Fibroblast of lung (primary cell): ENCODE results near the gene RGS3. TPM values are rescaled to one million over a fixed set of nuclear protein-coding genes. Genes with fewer than 3 reads are reported as not detected.

ENCODE experiments used
- DNase-seq, 2 donors: peaks; one replicate each; pipeline versions ENCODE4 v3.0.0 to v3.0.0-alpha.2; 2010; ENCODE audit warnings: low read depth in 2 of 2
- H2AFZ ChIP-seq: 2 replicates; pipeline ENCODE4 v1.5.1; 2012; ENCODE audit warnings: low read length, control low read depth, inconsistent platforms
- H3K27ac ChIP-seq: 2 replicates; pipeline ENCODE4 v1.5.1; 2011; ENCODE audit warnings: low read length, control low read depth; ENCODE audit not compliant: insufficient read depth
- H3K27me3 ChIP-seq: 2 replicates; pipeline ENCODE4 v1.5.1; 2011; ENCODE audit warnings: mild to moderate bottlenecking, low read length; ENCODE audit not compliant: control insufficient read depth, insufficient read depth
- H3K36me3 ChIP-seq: 2 replicates; pipeline ENCODE4 v1.5.1; 2011; ENCODE audit warnings: low read length; ENCODE audit not compliant: control insufficient read depth, insufficient read depth
- H3K4me1 ChIP-seq: 2 replicates; pipeline ENCODE4 v1.5.1; 2011; ENCODE audit warnings: low read length; ENCODE audit not compliant: control insufficient read depth, insufficient read depth; ENCODE audit errors: extremely low read depth
- H3K4me2 ChIP-seq: 2 replicates; pipeline ENCODE4 v1.5.1; 2011; ENCODE audit warnings: low read length, control low read depth; ENCODE audit not compliant: insufficient read depth; ENCODE audit errors: extremely low read depth
- H3K4me3 ChIP-seq, 4 experiments: fragments of 200-600 bp in 1 of 4; sonication (generic) in 1 of 4; replicated peaks in 1 of 4; 2 replicates each; pipeline ENCODE4 v1.5.1; 2011 to 2016; ENCODE audit warnings: low read length in 4 of 4, low read depth in 3 of 4, mild to moderate bottlenecking in 3 of 4, control low read depth in 2 of 4, inconsistent platforms in 1 of 4, mixed read lengths in 1 of 4; ENCODE audit not compliant: insufficient read depth in 1 of 4; ENCODE audit errors: control extremely low read depth in 1 of 4
- H3K79me2 ChIP-seq: 2 replicates; pipeline ENCODE4 v1.5.1; 2012; ENCODE audit warnings: mild to moderate bottlenecking, low read length, inconsistent platforms; ENCODE audit not compliant: control insufficient read depth, insufficient read depth
- H3K9ac ChIP-seq: 2 replicates; pipeline ENCODE4 v1.5.1; 2011; ENCODE audit warnings: mild to moderate bottlenecking, low read length, control low read depth; ENCODE audit not compliant: insufficient read depth
- H3K9me3 ChIP-seq: 2 replicates; pipeline ENCODE4 v1.5.1; 2012; ENCODE audit warnings: low read depth, low read length; ENCODE audit not compliant: control insufficient read depth, insufficient read depth
- H4K20me1 ChIP-seq: 2 replicates; pipeline ENCODE4 v1.5.1; 2011; ENCODE audit warnings: low read length; ENCODE audit not compliant: control insufficient read depth, insufficient read depth; ENCODE audit errors: extremely low read depth
- CTCF ChIP-seq, 2 donors: IDR thresholded peaks in 1 of 2; conservative IDR thresholded peaks in 1 of 2; 1 replicate in 1 of 2; 2 replicates in 1 of 2; pipeline ENCODE4 v1.5.1; 2011 to 2012; ENCODE audit warnings: low read length in 2 of 2, control low read depth in 1 of 2, inconsistent platforms in 1 of 2, low read depth in 1 of 2, mild to moderate bottlenecking in 1 of 2
- EZH2 ChIP-seq: IDR thresholded peaks from 2 replicates; pipeline ENCODE4 v1.5.1; 2012; ENCODE audit warnings: low read length, control low read depth, mild to moderate bottlenecking; ENCODE audit errors: missing control alignments
- polyA plus RNA-seq, 2 donors: library from polyadenylated mRNA; depleted of rRNA in 1 of 2; stranded (reverse) in 1 of 2; unstranded in 1 of 2; fragments of >200 nt; gene quantifications; 2 replicates each; pipeline ENCODE4 v1.2.1, GENCODE V29; 2011 to 2012; ENCODE audit warnings: missing spikeins in 1 of 2
- total RNA-seq: library from RNA; depleted of rRNA; stranded (reverse); fragments of >200 nt; gene quantifications from 2 replicates; pipeline ENCODE4 v1.2.1, GENCODE V29; 2014

Gene RGS3
- total and polyA plus RNA-seq, 2 donors (not counting 1 experiment from before 2014, with no cell fraction given): 48.1 to 74.3 TPM

DNA sequence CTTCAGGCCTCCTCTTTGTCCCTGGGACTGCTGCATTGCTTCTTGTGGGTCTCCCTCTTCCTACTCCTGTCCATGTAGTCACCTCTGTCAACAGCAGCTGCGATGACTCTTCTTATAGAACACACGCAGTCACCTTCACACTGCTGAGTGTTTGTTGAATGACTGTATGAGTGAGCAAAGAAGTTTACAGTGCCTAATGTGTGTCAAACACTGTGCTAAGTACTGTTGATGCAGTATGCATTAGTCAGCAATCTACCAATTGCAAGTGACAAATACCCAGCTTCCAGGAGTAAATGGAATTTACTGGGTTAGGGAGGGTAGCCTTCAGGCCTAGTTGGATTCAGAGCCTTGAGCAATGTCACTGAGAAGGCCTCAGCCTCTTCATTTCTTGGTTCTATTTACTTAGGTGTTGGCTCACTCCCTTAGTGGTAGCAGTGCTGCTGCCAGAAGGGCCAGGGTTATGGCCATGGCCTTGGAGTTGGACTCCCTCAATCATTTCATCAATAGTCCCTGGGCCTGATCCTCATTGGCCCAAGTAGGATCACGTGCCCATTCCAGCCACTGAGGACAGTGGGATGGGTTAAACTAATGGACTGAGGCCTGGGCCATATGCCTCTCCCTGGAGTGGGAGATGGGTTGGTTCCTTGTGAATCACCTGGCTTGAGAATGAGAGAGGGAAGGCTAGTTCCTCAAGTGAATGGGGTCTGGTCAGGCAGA, 93.5 kb downstream of the RGS3 start:
- Histone ChIP-seq H3K4me2 (no peak overlapping the region), H3K4me1 (peaks cover 20% of the 10 kb centered on the region), H3K4me3 (no peak overlapping the region), H3K9ac (no peak overlapping the region), H3K36me3 (no peaks in the 10 kb centered on the region), H2AFZ (no peak overlapping the region), H4K20me1 (no peaks in the 10 kb centered on the region), H3K27me3 (no peaks in the 10 kb centered on the region), H3K9me3 (no peaks in the 10 kb centered on the region), H3K79me2 (no peaks in the 10 kb centered on the region), H3K27ac (peak overlapping the region; percentile 34)
- no peak for TF ChIP-seq EZH2
- no peak for TF ChIP-seq CTCF (conservative IDR thresholded peaks at IDR 0.05 in 1 of 2, IDR thresholded peaks at IDR 0.05 in 1 of 2; ENCODE audit: low read depth in 1 of 2, low read length in 2 of 2)
- peak; percentile 49 to 63 for DNase-seq

DNA sequence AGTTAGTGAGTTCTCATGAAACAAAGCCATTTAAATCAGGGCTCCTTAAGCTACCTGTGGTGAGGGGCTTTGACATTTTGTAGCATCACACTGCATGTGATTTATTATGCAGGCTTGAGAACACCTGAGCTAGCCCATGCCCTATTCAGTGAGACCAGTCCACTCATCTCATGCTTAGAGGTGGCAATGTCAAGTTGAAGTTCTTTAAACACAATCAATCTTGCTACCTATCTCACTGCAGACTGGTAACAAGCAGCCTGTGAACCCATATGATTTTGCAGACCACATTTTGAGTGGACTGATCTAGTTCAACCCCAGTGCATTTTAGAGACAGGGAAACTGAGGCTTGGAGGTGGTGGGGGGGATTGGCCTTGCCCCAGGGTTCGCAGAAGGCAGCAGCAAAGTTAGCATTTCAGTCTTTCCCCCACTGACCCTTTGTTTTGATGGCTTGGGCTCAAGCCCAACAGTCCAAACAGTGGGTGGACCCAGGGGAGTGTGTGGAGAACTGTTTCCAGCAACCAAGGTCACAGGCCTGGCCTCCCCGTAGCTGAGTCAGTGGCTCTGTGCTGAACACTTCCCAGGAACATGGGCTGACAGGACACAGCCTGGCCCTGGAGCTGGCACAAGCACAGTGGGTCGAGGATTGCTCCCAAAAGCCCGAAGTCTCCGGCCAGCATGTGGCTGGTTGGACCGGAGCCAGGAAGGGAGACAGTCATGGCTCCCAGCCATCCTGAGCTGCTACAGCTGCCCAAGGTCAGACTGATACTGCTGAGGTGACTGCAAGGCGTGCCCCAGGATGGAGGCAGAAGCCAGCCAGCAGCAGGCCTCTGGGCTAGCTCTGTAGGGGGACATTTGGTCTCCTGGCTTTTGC, 95.3 kb downstream of the RGS3 start:
- Histone ChIP-seq H3K9ac (no peak overlapping the region), H2AFZ (no peak overlapping the region), H3K4me1 (peaks cover 21% of the 10 kb centered on the region), H3K4me3 (no peak overlapping the region), H3K9me3 (no peaks in the 10 kb centered on the region), H3K36me3 (no peaks in the 10 kb centered on the region), H3K79me2 (no peaks in the 10 kb centered on the region), H3K4me2 (peak overlapping the region; percentile 58), H4K20me1 (no peaks in the 10 kb centered on the region), H3K27me3 (no peaks in the 10 kb centered on the region), H3K27ac (peak overlapping the region; percentile 42)
- no peak for TF ChIP-seq CTCF (conservative IDR thresholded peaks at IDR 0.05 in 1 of 2, IDR thresholded peaks at IDR 0.05 in 1 of 2; ENCODE audit: low read depth in 1 of 2, low read length in 2 of 2)
- no peak for TF ChIP-seq EZH2
- peak; percentile 76 to 98 for DNase-seq
